Measurements from ENCODE around the gene PEBP1. TPM values are rescaled to one million over a fixed set of nuclear protein-coding genes. Genes with fewer than 3 reads are reported as not detected.

Gene PEBP1
- total RNA-seq (2012; rRNA removed): 129 and 137 TPM in 2 replicates
- polyA plus RNA-seq (2012; rRNA removed): 161 and 180 TPM in 2 replicates
- 146 and 170 TPM in 2 replicates for polyA plus RNA-seq (2012; cell fraction: cytosol; rRNA removed)
- 66.1 and 94.0 TPM in 2 replicates for polyA plus RNA-seq (2012; cell fraction: nucleus; rRNA removed; ENCODE audit: low replicate concordance)
- percentile 78 among the genes with signal in this experiment for Bru-seq, nascent RNA
- BruChase-seq, experiment 1, labeled RNA remaining after a 6-hour chase: percentile 80 among the genes with signal in this experiment
- BruChase-seq, experiment 2, labeled RNA remaining after a 2-hour chase: percentile 65 among the genes with signal in this experiment
- long read RNA-seq, transcript PEBP1-201 (4 exons, 1,697 nt): major isoform, 288 of 337 reads
- long read RNA-seq, partial matches to known transcripts: 0 of 337 reads
- long read RNA-seq, other reads (novel, unspliced or antisense): 49 of 337 reads

GRCh38 chr12:118135788-118136558, at the start of gene PEBP1:
Gene PEBP1, plus strand, starts transcription at chr12:118136124. Its CDS starts 86 bp downstream, at chr12:118136210.
- Histone ChIP-seq H4K8ac (ENCODE audit: low read depth in 2 of 2, low read length in 2 of 2) (peak within 1 kb of the TSS in 1 of 2 experiments; percentile 76; a peak in 1 of 4 replicates), H4K91ac (ENCODE audit: insufficient read depth, low read depth, low read length) (peak within 1 kb of the TSS; percentile 51; the same call in 1 of the 2 replicates), H3K79me1 (ENCODE audit: low read depth in 1 of 2, low read length in 2 of 2) (peaks cover 11 to 37% of the 10 kb centered on the region in 2 experiments), H3K23ac (ENCODE audit: low read depth, low read length) (peak within 1 kb of the TSS; percentile 60), H3K9me3 (ENCODE audit: control insufficient read depth, insufficient read depth, low read length) (no peaks in the 10 kb centered on the region), H2AFZ (replicated peaks; ENCODE audit: low read length, poor library complexity) (peak within 1 kb of the TSS; percentile 97), H2AK9ac (replicated peaks; ENCODE audit: low read depth, low read length, poor library complexity) (peak within 1 kb of the TSS; percentile 95), H2BK120ac (ENCODE audit: low read depth, low read length) (no peak within 1 kb of the TSS), H3K9ac (ENCODE audit: low read depth, low read length) (peak within 1 kb of the TSS; percentile 84), H4K5ac (ENCODE audit: low read depth, low read length) (no peak within 1 kb of the TSS; the same call in 1 of the 2 replicates), H3K14ac (replicated peaks; ENCODE audit: low read depth, low read length) (peak within 1 kb of the TSS; percentile 48), H2BK15ac (ENCODE audit: low read depth, low read length) (no peak within 1 kb of the TSS), H3K18ac (ENCODE audit: low read depth, low read length) (no peak within 1 kb of the TSS), H2BK20ac (ENCODE audit: low read depth, low read length) (no peak within 1 kb of the TSS), H3K56ac (ENCODE audit: extremely low read depth, insufficient read depth, low read length) (peak within 1 kb of the TSS; percentile 57), H3K27me3 (ENCODE audit: control insufficient read depth, insufficient read depth, low read length) (no peaks in the 10 kb centered on the region), H3K4ac (ENCODE audit: low read depth, low read length) (peak within 1 kb of the TSS; percentile 58), H2AK5ac (ENCODE audit: low read depth, low read length) (peak within 1 kb of the TSS; percentile 72; the same call in 1 of the 2 replicates), H3K36me3 (ENCODE audit: control insufficient read depth, insufficient read depth, low read length) (peaks cover 12% of the 10 kb centered on the region), H3K4me1 (ENCODE audit: control insufficient read depth, insufficient read depth, low read length) (peaks cover 2% of the 10 kb centered on the region; the same call in 1 of the 2 replicates), H4K20me1 (ENCODE audit: insufficient read depth, low read length) (no peaks in the 10 kb centered on the region), H2BK5ac (ENCODE audit: low read depth, low read length, poor library complexity, severe bottlenecking) (peak within 1 kb of the TSS; percentile 51), H3K4me2 (ENCODE audit: low read depth, low read length) (peak within 1 kb of the TSS; percentile 92), H3K4me3 (ENCODE audit: insufficient read depth, low read depth, low read length) (peak within 1 kb of the TSS; percentile 78), H3K27ac (ENCODE audit: insufficient read depth, low read length) (peak within 1 kb of the TSS; percentile 42), H3K9me1 (ENCODE audit: insufficient read depth, low read length) (peaks cover 5% of the 10 kb centered on the region; the same call in 1 of the 2 replicates)
- BruUV-seq (replicated peaks): no TSS peak
- in situ Hi-C loops (cut with MboI; ENCODE audit: low sequenced_read_pairs) (loop anchor here (25.0 kb wide), 1 partner anchor 274 kb away; no protein-coding TSS in a partner anchor), dilution Hi-C loops (cut with HindIII; ENCODE audit: low sequenced_read_pairs, unreplicated experiment) (no loop called here), intact Hi-C loops (cut with micrococcal nuclease) (loop anchor here (2.0 to 5.0 kb wide), 3 partner anchors 74 to 1531 kb away; partner anchors contain the start of genes PRKAB1 and WSB2)
- DNase-seq: peak; percentile 84
- WGBS, 2 experiments (ENCODE audit: extremely low coverage in 2 of 2, insufficient read length in 1 of 2): 1% methylated on average over 38 of the region's 70 CpGs; no CpG with 5 or more reads in 1 of the 2 experiments
- POLR2A ChIA-PET (ENCODE audit: unreplicated experiment): interaction anchor here (0.6 kb wide), 2 partner anchors 73 to 1762 kb away, joined by 9 to 16 read pairs; no protein-coding TSS in a partner anchor
- ATAC-seq (ENCODE audit: low read depth): peak; percentile 99
- CTCF ChIA-PET: interaction anchor here (0.6 to 0.8 kb wide), 3 partner anchors 72 to 240 kb away, joined by 3 to 4 read pairs (median 3); no protein-coding TSS in a partner anchor
- TF ChIP-seq MXI1 (IDR thresholded peaks at IDR 0.05; ENCODE audit: borderline replicate concordance, low read depth, low read length) (peak; percentile 95), USF2 (IDR thresholded peaks at IDR 0.05; ENCODE audit: low read depth, low read length) (peak; percentile 63), MAZ (IDR thresholded peaks at IDR 0.05; ENCODE audit: borderline replicate concordance, low read depth, low read length) (peak; percentile 28; the same call in 1 of the 2 replicates), CHD1 (IDR thresholded peaks at IDR 0.05; ENCODE audit: low read depth, low read length) (no peak), POLR2A (IDR thresholded peaks at IDR 0.05; ENCODE audit: low read depth, low read length) (peak; percentile 67; the same call in 1 of the 2 replicates), CTCF (conservative IDR thresholded peaks at IDR 0.05; ENCODE audit: low read depth, low read length) (no peak), ELK1 (IDR thresholded peaks at IDR 0.05; ENCODE audit: borderline replicate concordance, low read depth, low read length) (no peak), RCOR1 (IDR thresholded peaks at IDR 0.05; ENCODE audit: insufficient replicate concordance, low read length) (no peak), SMC3 (IDR thresholded peaks at IDR 0.05; ENCODE audit: low read depth, low read length) (no peak), NFE2L2 (IDR thresholded peaks at IDR 0.05; ENCODE audit: low read depth, low read length) (no peak)

Data from IMR-90 (cell line).